Colon (tissue), 2 donors: ENCODE measurements around the gene NHERF2.

Source experiments
- FAIRE-seq: peaks from 2 replicates; lab custom pipeline; 2012; peaks lifted over from hg19 to GRCh38; lab: Jason Lieb, UNC
- donor health status: control.
- donor health status: control.

Gene NHERF2

GRCh38 chr16:2082983-2083364 lies 56.3 kb downstream of the NHERF2 start:
- FAIRE-seq: no peak

GRCh38 chr16:2083409-2083808 lies 56.7 kb downstream of the NHERF2 start:
- no peak for FAIRE-seq

GRCh38 chr16:2083876-2084780 lies 57.4 kb downstream of the NHERF2 start:
- no peak for FAIRE-seq

- no peak for FAIRE-seq
Observed at GRCh38 chr16:2084895-2085625, 58.4 kb downstream of the NHERF2 start.

GRCh38 chr16:2085669-2086068 lies 59.0 kb downstream of the NHERF2 start:
- no peak for FAIRE-seq

- FAIRE-seq: no peak
Observed at GRCh38 chr16:2086106-2086742, 59.5 kb downstream of the NHERF2 start.

- FAIRE-seq: no peak
Observed at GRCh38 chr16:2086812-2087747, 60.4 kb downstream of the NHERF2 start.

GRCh38 chr16:2087748-2088631 lies 61.3 kb downstream of the NHERF2 start:
- FAIRE-seq: no peak
